Left lung (tissue), 10 donors: ENCODE data around the gene KIF21A. TPM values are rescaled to one million over a fixed set of nuclear protein-coding genes. Genes with fewer than 3 reads are reported as not detected.

Source experiments
- ATAC-seq: fragments of 200-7000 bp; cut with Tn5 transposase; one replicate; pipeline ENCODE4 v1.9.1; 2020; ENCODE audit warnings: moderate library complexity
- DNase-seq, 4 donors: peaks; one replicate each; pipeline ENCODE4 v3.0.0-alpha.2; 2013 to 2020
- H3K27ac ChIP-seq, 2 donors: fragments of 200-600 bp; sonication (generic) in 1 of 2; one replicate each; pipeline versions ENCODE4 v1.5.0 to v1.8.0; 2020 to 2021
- H3K27me3 ChIP-seq, 2 donors: fragments of 200-600 bp; sonication (generic) in 1 of 2; one replicate each; pipeline versions ENCODE4 v1.5.0 to v1.8.0; 2020 to 2021
- H3K36me3 ChIP-seq, 2 donors: fragments of 200-600 bp; sonication (generic) in 1 of 2; one replicate each; pipeline versions ENCODE4 v1.5.0 to v1.8.0; 2020 to 2021
- H3K4me1 ChIP-seq, 2 donors: fragments of 200-600 bp; one replicate each; pipeline ENCODE4 v1.8.0; 2021
- H3K4me3 ChIP-seq, 2 donors: fragments of 200-600 bp; sonication (generic) in 1 of 2; one replicate each; pipeline versions ENCODE4 v1.5.0 to v1.8.0; 2020 to 2021; ENCODE audit warnings: mild to moderate bottlenecking in 1 of 2
- H3K9me3 ChIP-seq, 2 donors: fragments of 200-600 bp; sonication (generic) in 1 of 2; one replicate each; pipeline versions ENCODE4 v1.5.0 to v1.8.0; 2020 to 2021
- CTCF ChIP-seq, 2 donors: fragments of 200-600 bp; sonication (generic) in 1 of 2; IDR thresholded peaks; one replicate each; pipeline versions ENCODE4 v1.5.0 to v1.8.0; 2021; ENCODE audit warnings: antibody characterized with exemption in 2 of 2
- intact Hi-C, 2 donors: fragments of 100-400 bp; cut with DNase I; formaldehyde crosslinking; loops; one replicate each; pipeline versions ENCODE4 v1.11.2 to v1.14.2; 2022
- polyA plus RNA-seq, 6 donors: library from polyadenylated mRNA; unstranded; fragments of 120-200 nt; gene quantifications; one replicate each; pipeline ENCODE4 v1.2.1, GENCODE V29; 2013; ENCODE audit not compliant: insufficient read length in 6 of 6
- total RNA-seq, 2 donors: library from RNA; stranded (reverse); fragmentation: NEBNext Ultra II Directional; extraction: Animal tissue kit (Norgen Biotek cat#: 25700); gene quantifications; one replicate each; pipeline ENCODE4 v1.2.1, GENCODE V29; 2021
- donor health status: DM: no; HTN: yes; CAD: no.
- donor health status: DM: no; HTN: no; CAD: no.

The KIF21A gene
- total and polyA plus RNA-seq, 8 donors = 12.7 to 19.7 (median 15.6) TPM

- no peaks in the 10 kb centered on the region for H3K9me3 ChIP-seq
- DNase-seq = no peak
- no peak for TF ChIP-seq CTCF (IDR thresholded peaks at IDR 0.05)
- H3K27ac ChIP-seq = no peak overlapping the region
- H3K4me3 ChIP-seq = no peak overlapping the region
- H3K4me1 ChIP-seq = no peaks in the 10 kb centered on the region
- intact Hi-C loops = no loop called here
- no peaks in the 10 kb centered on the region for H3K36me3 ChIP-seq
- H3K27me3 ChIP-seq = no peaks in the 10 kb centered on the region
- no peak for ATAC-seq
Observed at GRCh38 chr12:39372204-39372925, 70.6 kb downstream of the KIF21A start.

DNA sequence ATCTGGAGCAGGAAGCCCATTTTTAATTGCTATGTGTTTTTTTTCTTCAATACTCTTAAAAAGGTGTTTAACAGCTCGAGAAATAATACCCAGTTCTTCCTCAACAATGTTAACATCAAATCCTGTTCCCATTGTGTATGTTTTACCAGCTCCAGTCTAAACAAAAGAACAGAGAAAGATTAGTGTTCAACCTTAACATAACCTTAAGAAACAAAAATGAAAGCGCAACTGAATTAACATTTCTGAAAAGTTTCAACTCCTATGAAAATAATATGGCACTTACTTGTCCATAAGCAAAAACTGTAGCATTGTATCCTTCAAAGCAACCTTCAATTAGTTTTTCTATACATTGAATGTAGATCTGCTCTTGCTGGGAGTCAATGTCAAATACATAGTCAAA is 73.2 kb downstream of the KIF21A start:
- no peak for TF ChIP-seq CTCF (IDR thresholded peaks at IDR 0.05)
- Histone ChIP-seq H3K4me3 (no peak overlapping the region), H3K9me3 (no peaks in the 10 kb centered on the region), H3K27ac (no peak overlapping the region), H3K4me1 (no peaks in the 10 kb centered on the region), H3K27me3 (no peaks in the 10 kb centered on the region), H3K36me3 (no peaks in the 10 kb centered on the region)
- intact Hi-C loops = no loop called here
- DNase-seq (no peak), ATAC-seq (no peak)

DNA sequence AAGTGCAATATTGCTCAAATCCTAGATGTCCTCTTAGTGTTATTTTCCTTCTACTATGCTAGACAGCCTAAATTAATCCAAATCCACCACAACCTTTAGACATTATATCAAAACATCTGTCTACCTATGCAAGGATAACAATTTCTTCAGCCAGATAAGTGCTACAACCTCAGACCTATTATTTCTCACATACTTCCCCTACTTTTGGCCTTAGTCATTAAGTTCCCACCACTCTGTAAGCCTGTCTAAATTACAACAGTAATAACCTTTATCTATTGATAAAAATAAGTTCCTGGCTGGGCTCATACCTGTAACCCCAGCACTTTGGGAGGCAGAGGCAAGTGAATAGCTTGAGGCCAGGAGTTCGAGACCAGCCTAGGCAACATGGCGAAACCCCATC is 74.0 kb downstream of the KIF21A start:
- ATAC-seq (no peak), DNase-seq (no peak)
- H3K4me3 ChIP-seq = no peak overlapping the region
- no peak overlapping the region for H3K27ac ChIP-seq
- TF ChIP-seq CTCF (IDR thresholded peaks at IDR 0.05) = no peak
- no peaks in the 10 kb centered on the region for H3K4me1 ChIP-seq
- no peaks in the 10 kb centered on the region for H3K36me3 ChIP-seq
- intact Hi-C loops = no loop called here
- no peaks in the 10 kb centered on the region for H3K9me3 ChIP-seq
- H3K27me3 ChIP-seq = no peaks in the 10 kb centered on the region

GRCh38 chr12:39368096-39368495 is 74.8 kb downstream of the KIF21A start:
- intact Hi-C loops = no loop called here
- no peaks in the 10 kb centered on the region for H3K4me1 ChIP-seq

GRCh38 chr12:39367494-39367893 is 75.4 kb downstream of the KIF21A start:
- Histone ChIP-seq H3K36me3 (no peaks in the 10 kb centered on the region), H3K4me3 (no peak overlapping the region), H3K27ac (no peak overlapping the region), H3K27me3 (no peaks in the 10 kb centered on the region), H3K4me1 (no peaks in the 10 kb centered on the region), H3K9me3 (no peaks in the 10 kb centered on the region)
- ATAC-seq (no peak), DNase-seq (no peak)
- TF ChIP-seq CTCF (IDR thresholded peaks at IDR 0.05) = no peak
- intact Hi-C loops = no loop called here

More at GRCh38 chr12:39368096-39368495, 74.8 kb downstream of the KIF21A start:
- H3K27me3 ChIP-seq = no peaks in the 10 kb centered on the region
- H3K4me3 ChIP-seq = no peak overlapping the region
- H3K9me3 ChIP-seq = no peaks in the 10 kb centered on the region
- peak; percentile 24 for ATAC-seq
- no peak for TF ChIP-seq CTCF (IDR thresholded peaks at IDR 0.05)
- no peak for DNase-seq
- H3K27ac ChIP-seq = no peak overlapping the region
- H3K36me3 ChIP-seq = no peaks in the 10 kb centered on the region
